Panc1 (cell line): ENCODE results near the gene LAS1L.

Experiments used
- POLR2AphosphoS5 ChIP-seq: IDR thresholded peaks from 2 replicates; pipeline ENCODE4 v1.6.1; 2012; ENCODE audit warnings: mild to moderate bottlenecking, low read depth, low read length, moderate library complexity
- SIN3A ChIP-seq: IDR thresholded peaks from 2 replicates; pipeline ENCODE4 v1.6.1; 2012; ENCODE audit warnings: low read depth, mild to moderate bottlenecking, low read length, moderate library complexity, borderline replicate concordance; ENCODE audit not compliant: insufficient read depth
- TCF7L2 ChIP-seq: IDR thresholded peaks from 2 replicates; pipeline ENCODE4 v1.6.1; 2011; ENCODE audit warnings: mild to moderate bottlenecking, low read depth, low read length, inconsistent platforms
- TF ChIP-seq, protein P1 (sequence below), 2 experiments: IDR thresholded peaks; 2 replicates each; pipeline ENCODE4 v1.6.1; 2011 to 2012; ENCODE audit warnings: low read depth in 2 of 2, control low read depth in 1 of 2, low read length in 1 of 2, mild to moderate bottlenecking in 1 of 2, moderate library complexity in 1 of 2; ENCODE audit not compliant: insufficient read depth in 1 of 2
- TF ChIP-seq, protein P2 (sequence below): fragments of 450-650 bp; IDR thresholded peaks from 2 replicates; pipeline ENCODE4 v1.5.1; 2017; ENCODE audit warnings: mild to moderate bottlenecking

DNA sequence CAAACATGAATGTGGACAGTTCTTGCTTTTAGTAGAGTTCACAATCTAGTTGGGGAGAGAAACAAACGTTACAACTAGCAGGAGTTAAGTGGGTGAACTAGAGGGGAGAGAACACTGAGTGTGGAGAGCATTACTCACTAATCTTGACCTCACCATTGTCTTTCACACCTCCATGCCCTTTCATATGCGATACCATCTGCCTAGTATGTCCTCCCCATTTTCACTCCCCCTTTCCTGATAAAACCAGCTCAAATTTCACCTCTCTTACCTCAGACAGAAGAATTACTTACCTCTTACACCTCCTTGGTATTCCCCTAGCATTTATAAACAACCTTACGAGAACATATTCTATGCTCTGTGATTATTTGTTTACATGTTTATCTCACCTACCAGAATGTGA is 53.6 kb downstream of the LAS1L start:
- TF ChIP-seq TCF7L2 (no peak), POLR2AphosphoS5 (no peak), SIN3A (no peak)
- TF ChIP-seq, protein P1, sequence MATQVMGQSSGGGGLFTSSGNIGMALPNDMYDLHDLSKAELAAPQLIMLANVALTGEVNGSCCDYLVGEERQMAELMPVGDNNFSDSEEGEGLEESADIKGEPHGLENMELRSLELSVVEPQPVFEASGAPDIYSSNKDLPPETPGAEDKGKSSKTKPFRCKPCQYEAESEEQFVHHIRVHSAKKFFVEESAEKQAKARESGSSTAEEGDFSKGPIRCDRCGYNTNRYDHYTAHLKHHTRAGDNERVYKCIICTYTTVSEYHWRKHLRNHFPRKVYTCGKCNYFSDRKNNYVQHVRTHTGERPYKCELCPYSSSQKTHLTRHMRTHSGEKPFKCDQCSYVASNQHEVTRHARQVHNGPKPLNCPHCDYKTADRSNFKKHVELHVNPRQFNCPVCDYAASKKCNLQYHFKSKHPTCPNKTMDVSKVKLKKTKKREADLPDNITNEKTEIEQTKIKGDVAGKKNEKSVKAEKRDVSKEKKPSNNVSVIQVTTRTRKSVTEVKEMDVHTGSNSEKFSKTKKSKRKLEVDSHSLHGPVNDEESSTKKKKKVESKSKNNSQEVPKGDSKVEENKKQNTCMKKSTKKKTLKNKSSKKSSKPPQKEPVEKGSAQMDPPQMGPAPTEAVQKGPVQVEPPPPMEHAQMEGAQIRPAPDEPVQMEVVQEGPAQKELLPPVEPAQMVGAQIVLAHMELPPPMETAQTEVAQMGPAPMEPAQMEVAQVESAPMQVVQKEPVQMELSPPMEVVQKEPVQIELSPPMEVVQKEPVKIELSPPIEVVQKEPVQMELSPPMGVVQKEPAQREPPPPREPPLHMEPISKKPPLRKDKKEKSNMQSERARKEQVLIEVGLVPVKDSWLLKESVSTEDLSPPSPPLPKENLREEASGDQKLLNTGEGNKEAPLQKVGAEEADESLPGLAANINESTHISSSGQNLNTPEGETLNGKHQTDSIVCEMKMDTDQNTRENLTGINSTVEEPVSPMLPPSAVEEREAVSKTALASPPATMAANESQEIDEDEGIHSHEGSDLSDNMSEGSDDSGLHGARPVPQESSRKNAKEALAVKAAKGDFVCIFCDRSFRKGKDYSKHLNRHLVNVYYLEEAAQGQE (IDR thresholded peaks at IDR 0.05; ENCODE audit: insufficient read depth in 1 of 2, low read depth in 2 of 2, low read length in 1 of 2) = no peak
- TF ChIP-seq, protein P2, sequence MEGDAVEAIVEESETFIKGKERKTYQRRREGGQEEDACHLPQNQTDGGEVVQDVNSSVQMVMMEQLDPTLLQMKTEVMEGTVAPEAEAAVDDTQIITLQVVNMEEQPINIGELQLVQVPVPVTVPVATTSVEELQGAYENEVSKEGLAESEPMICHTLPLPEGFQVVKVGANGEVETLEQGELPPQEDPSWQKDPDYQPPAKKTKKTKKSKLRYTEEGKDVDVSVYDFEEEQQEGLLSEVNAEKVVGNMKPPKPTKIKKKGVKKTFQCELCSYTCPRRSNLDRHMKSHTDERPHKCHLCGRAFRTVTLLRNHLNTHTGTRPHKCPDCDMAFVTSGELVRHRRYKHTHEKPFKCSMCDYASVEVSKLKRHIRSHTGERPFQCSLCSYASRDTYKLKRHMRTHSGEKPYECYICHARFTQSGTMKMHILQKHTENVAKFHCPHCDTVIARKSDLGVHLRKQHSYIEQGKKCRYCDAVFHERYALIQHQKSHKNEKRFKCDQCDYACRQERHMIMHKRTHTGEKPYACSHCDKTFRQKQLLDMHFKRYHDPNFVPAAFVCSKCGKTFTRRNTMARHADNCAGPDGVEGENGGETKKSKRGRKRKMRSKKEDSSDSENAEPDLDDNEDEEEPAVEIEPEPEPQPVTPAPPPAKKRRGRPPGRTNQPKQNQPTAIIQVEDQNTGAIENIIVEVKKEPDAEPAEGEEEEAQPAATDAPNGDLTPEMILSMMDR = no peak
